HG03159 (cell line): ENCODE data around the gene CCDC61.

Experiments
- ATAC-seq: cut with Tn5 transposase; IDR thresholded peaks from one replicate; pipeline ENCODE4 v1.9.1; 2021; ENCODE audit warnings: mild to moderate bottlenecking, moderate library complexity; ENCODE audit not compliant: unreplicated experiment

CCDC61 gene

GRCh38 chr19:46036744-46037128, 41.5 kb downstream of the CCDC61 start:
- no peak for ATAC-seq

GRCh38 chr19:46040125-46040524, 44.9 kb downstream of the CCDC61 start:
- no peak for ATAC-seq

GRCh38 chr19:46040952-46041500, 45.8 kb downstream of the CCDC61 start, which contains the start of gene IGFL4:
Gene IGFL4, minus strand, starts transcription at chr19:46041002. Its CDS starts 40 bp downstream, at chr19:46040962.
- ATAC-seq: no peak

- no peak for ATAC-seq
Measured at GRCh38 chr19:46042252-46042883, 47.1 kb downstream of the CCDC61 start.

GRCh38 chr19:46043519-46043918, 48.3 kb downstream of the CCDC61 start:
- ATAC-seq: no peak

GRCh38 chr19:46049597-46049996, 54.3 kb downstream of the CCDC61 start:
- no peak for ATAC-seq

- no peak for ATAC-seq
Measured at GRCh38 chr19:46052896-46053295, 57.6 kb downstream of the CCDC61 start.

GRCh38 chr19:46056536-46056935, 61.3 kb downstream of the CCDC61 start:
- ATAC-seq: no peak

- ATAC-seq: no peak
Measured at GRCh38 chr19:46058778-46059177, 63.5 kb downstream of the CCDC61 start.

- ATAC-seq: no peak
Measured at GRCh38 chr19:46060012-46060411, 64.7 kb downstream of the CCDC61 start.

GRCh38 chr19:46063201-46063600, 67.9 kb downstream of the CCDC61 start:
- ATAC-seq: no peak

- ATAC-seq: no peak
Measured at GRCh38 chr19:46065486-46066071, 70.3 kb downstream of the CCDC61 start.

- no peak for ATAC-seq
Measured at GRCh38 chr19:46066471-46066870, 71.2 kb downstream of the CCDC61 start.

- ATAC-seq: no peak
Measured at GRCh38 chr19:46067691-46068090, 72.4 kb downstream of the CCDC61 start.
